OCI-LY7 (cell line): ENCODE measurements around the gene CDKAL1. TPM values are rescaled to one million over a fixed set of nuclear protein-coding genes. Genes with fewer than 3 reads are reported as not detected.
"Not testable (repeated sequence)": the region's sequence is repeated elsewhere in the genome, so short reads cannot be mapped to it uniquely, and the experiment has no call there.

Experiments
- BruUV-seq: library from RNA; stranded (reverse); fragments of 400-500 nt; replicated peaks from 2 replicates; lab custom pipeline; 2021; lab: Mats Ljungman, UMichigan
- CTCF ChIA-PET: fragments of 300-600 bp; sonication (Branson Sonifier 250); formaldehyde crosslinking; loops from one replicate; lab custom pipeline; 2022; ENCODE audit warnings: antibody characterized with exemption; ENCODE audit not compliant: unreplicated experiment; lab: Charles Lee
- POLR2A ChIA-PET: fragments of 300-600 bp; sonication (Branson Sonifier 250); formaldehyde crosslinking; loops from one replicate; lab custom pipeline; 2022; ENCODE audit warnings: antibody characterized with exemption; lab: Charles Lee
- DNase-seq: peaks from one replicate; pipeline ENCODE4 v3.0.0-alpha.2; 2015; ENCODE audit warnings: low spot score
- H2AFZ ChIP-seq: fragments of 200-600 bp; sonication (generic), shearing (Covaris generic); 2 replicates; pipeline ENCODE4 v1.6.1; 2014; ENCODE audit warnings: mild to moderate bottlenecking, antibody characterized with exemption, low read length, moderate library complexity
- H3K27ac ChIP-seq: fragments of 200-600 bp; sonication (generic); 2 replicates; pipeline ENCODE4 v1.5.1; 2014; ENCODE audit warnings: mixed run types, low read depth, mild to moderate bottlenecking, moderate library complexity, low read length, inconsistent platforms; ENCODE audit not compliant: poor library complexity, severe bottlenecking
- H3K36me3 ChIP-seq: fragments of 200-600 bp; sonication (generic); 2 replicates; pipeline ENCODE4 v1.6.1; 2014; ENCODE audit warnings: mild to moderate bottlenecking, antibody characterized with exemption, low read length, moderate library complexity, mixed read lengths; ENCODE audit not compliant: insufficient read depth
- H3K4me1 ChIP-seq: fragments of 200-600 bp; sonication (generic); 2 replicates; pipeline ENCODE4 v1.5.1; 2014; ENCODE audit warnings: mild to moderate bottlenecking, low read length; ENCODE audit not compliant: insufficient read depth, poor library complexity, severe bottlenecking
- H3K4me2 ChIP-seq: fragments of 200-600 bp; sonication (generic); 2 replicates; pipeline ENCODE4 v1.6.1; 2014; ENCODE audit warnings: mild to moderate bottlenecking, low read length
- H3K4me3 ChIP-seq: fragments of 200-600 bp; sonication (generic); 2 replicates; pipeline ENCODE4 v1.5.1; 2014; ENCODE audit warnings: mild to moderate bottlenecking, low read depth, low read length; ENCODE audit not compliant: poor library complexity, severe bottlenecking
- H3K79me2 ChIP-seq: fragments of 200-600 bp; sonication (generic); 2 replicates; pipeline ENCODE4 v1.6.1; 2016; ENCODE audit warnings: low read depth, mild to moderate bottlenecking, low read length, moderate library complexity, mixed read lengths; ENCODE audit not compliant: insufficient read depth
- H3K9me2 ChIP-seq: fragments of 200-600 bp; sonication (generic); 2 replicates; pipeline ENCODE4 v1.6.1; 2016; ENCODE audit warnings: mild to moderate bottlenecking, low read length, mixed read lengths; ENCODE audit not compliant: insufficient read depth
- H3K9me3 ChIP-seq: fragments of 200-600 bp; sonication (generic); 2 replicates; pipeline ENCODE4 v1.6.1; 2014; ENCODE audit warnings: mild to moderate bottlenecking, mixed run types, low read length, mixed read lengths
- H4K20me1 ChIP-seq: fragments of 200-600 bp; sonication (generic); 2 replicates; pipeline ENCODE4 v1.6.1; 2014; ENCODE audit warnings: mild to moderate bottlenecking, antibody characterized with exemption, low read length, moderate library complexity, mixed read lengths; ENCODE audit not compliant: insufficient read depth
- CTCF ChIP-seq: fragments of 200-600 bp; sonication (generic); conservative IDR thresholded peaks from 2 replicates; pipeline ENCODE4 v1.5.1; 2014; ENCODE audit warnings: mild to moderate bottlenecking, antibody characterized with exemption, low read length, moderate library complexity, mixed read lengths
- EZH2phosphoT487 ChIP-seq: fragments of 200-600 bp; sonication (generic); IDR thresholded peaks from 2 replicates; pipeline ENCODE4 v1.6.1; 2018; ENCODE audit warnings: low read depth, borderline replicate concordance, mild to moderate bottlenecking, mixed run types, antibody characterized with exemption, low read length, moderate library complexity, mixed read lengths
- intact Hi-C: fragments of 100-400 bp; cut with micrococcal nuclease; formaldehyde crosslinking; loops from one replicate; pipeline ENCODE4 v1.10.0; 2022; ENCODE audit not compliant: unreplicated experiment
- total RNA-seq, 2 experiments: library from RNA; depleted of rRNA in 1 of 2; stranded (reverse); fragments of >200 nt in 1 of 2; shearing (Covaris generic) in 1 of 2; gene quantifications; 2 replicates each; pipeline ENCODE4 v1.2.3, GENCODE V29; 2014 to 2022

Gene CDKAL1
- total RNA-seq, 2 experiments from 2014 or later = 19.9 to 21.1 TPM

- TF ChIP-seq EZH2phosphoT487 (no peak), CTCF (no peak)
- no peaks in the 10 kb centered on the region for H4K20me1 ChIP-seq
- no peak overlapping the region for H3K27ac ChIP-seq
- no peak overlapping the region for H3K4me3 ChIP-seq
- no peak for DNase-seq
- H3K79me2 ChIP-seq = no peaks in the 10 kb centered on the region
- H3K4me2 ChIP-seq = no peak overlapping the region
- ChIA-PET CTCF (no interaction called here), POLR2A (no interaction called here)
- no peak overlapping the region for H2AFZ ChIP-seq
- H3K4me1 ChIP-seq = no peaks in the 10 kb centered on the region
- H3K9me3 ChIP-seq = no peaks in the 10 kb centered on the region
- H3K36me3 ChIP-seq = no peaks in the 10 kb centered on the region
- no peaks in the 10 kb centered on the region for H3K9me2 ChIP-seq
- BruUV-seq = no TSS peak
- intact Hi-C loops = no loop called here
Observed at GRCh38 chr6:20589266-20589665, 55.0 kb downstream of the CDKAL1 start.

- DNase-seq, intact Hi-C loops, H3K9me2 ChIP-seq, H3K4me3 ChIP-seq, CTCF ChIA-PET, H3K36me3 ChIP-seq, H3K79me2 ChIP-seq, H3K4me2 ChIP-seq, BruUV-seq, H3K27ac ChIP-seq, H3K9me3 ChIP-seq, H3K4me1 ChIP-seq, H2AFZ ChIP-seq, POLR2A ChIA-PET, H4K20me1 ChIP-seq: not testable (repeated sequence)
Observed at GRCh38 chr6:20590476-20590875, 56.2 kb downstream of the CDKAL1 start.

- H3K27ac ChIP-seq, CTCF ChIA-PET, H3K79me2 ChIP-seq, H3K9me3 ChIP-seq, BruUV-seq, H3K4me2 ChIP-seq, H3K4me3 ChIP-seq, POLR2A ChIA-PET, H4K20me1 ChIP-seq, H3K4me1 ChIP-seq, intact Hi-C loops, H3K9me2 ChIP-seq, DNase-seq, H2AFZ ChIP-seq: not testable (repeated sequence)
- peaks cover 24% of the 10 kb centered on the region for H3K36me3 ChIP-seq
Observed at GRCh38 chr6:20594299-20594853, 60.1 kb downstream of the CDKAL1 start.
